ENCODE data around the gene GINS3.

The GINS3 gene

GRCh38 chr16:58454856-58455255 lies 62.6 kb downstream of the GINS3 start:
- no peaks in the 10 kb centered on the region for H3K36me3 ChIP-seq (replicated peaks; ENCODE audit: low read depth, low read length)
- H3K4me1 ChIP-seq (ENCODE audit: low read length), result peaks cover 3% of the 10 kb centered on the region; the same call in 1 of the 2 replicates
- H2AFZ ChIP-seq (ENCODE audit: low read depth, low read length), result no peak overlapping the region
- H3K4me2 ChIP-seq (ENCODE audit: low read length), result no peak overlapping the region
- H3K27me3 ChIP-seq (ENCODE audit: low read depth, low read length), result no peaks in the 10 kb centered on the region
- no peak overlapping the region for H3K27ac ChIP-seq (ENCODE audit: low read length)
- no peak for TF ChIP-seq CTCF (IDR thresholded peaks at IDR 0.05; ENCODE audit: low read depth, low read length)
- H3K9ac ChIP-seq (ENCODE audit: low read length), result no peak overlapping the region
- no peaks in the 10 kb centered on the region for H4K20me1 ChIP-seq (ENCODE audit: insufficient read depth, low read length)
- no peaks in the 10 kb centered on the region for H3K9me3 ChIP-seq (ENCODE audit: insufficient read depth, low read length)
- H3K79me2 ChIP-seq (ENCODE audit: low read length), result no peaks in the 10 kb centered on the region
- no peak overlapping the region for H3K4me3 ChIP-seq (ENCODE audit: low read length)

All from OCI-LY3 (cell line).